ENCODE measurements around the gene HLA-C. TPM values are rescaled to one million over a fixed set of nuclear protein-coding genes. Genes with fewer than 3 reads are reported as not detected.
"Not testable (repeated sequence)": the region's sequence is repeated elsewhere in the genome, so short reads cannot be mapped to it uniquely, and the experiment has no call there.

HLA-C gene
- total RNA-seq, 1 donor from 2014 or later, result 60.7 TPM

- DNase-seq (ENCODE audit: low read depth in 2 of 2), result peak in 1 of 2 donors; percentile 70
Measured at GRCh38 chr6:31270788-31271640, 878 bp downstream of the HLA-C start.

DNA sequence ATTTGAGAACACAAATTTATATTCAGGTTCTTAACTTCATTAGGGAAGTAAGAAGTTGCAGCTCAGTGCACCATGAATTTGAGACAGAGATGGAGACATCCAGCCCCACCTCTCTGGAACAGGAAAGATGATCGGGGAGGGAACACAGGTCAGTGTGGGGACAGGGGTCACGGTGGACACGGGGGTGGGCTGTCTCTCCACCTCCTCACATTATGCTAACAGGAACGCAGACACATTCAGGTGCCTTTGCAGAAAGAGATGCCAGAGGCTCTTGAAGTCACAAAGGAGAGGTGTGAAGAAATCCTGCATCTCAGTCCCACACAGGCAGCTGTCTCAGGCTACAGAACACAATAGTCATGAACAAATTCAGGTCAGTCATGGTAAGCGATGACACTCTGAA lies 3.1 kb downstream of the HLA-C start:
- no peak for DNase-seq (ENCODE audit: low read depth in 2 of 2)

DNA sequence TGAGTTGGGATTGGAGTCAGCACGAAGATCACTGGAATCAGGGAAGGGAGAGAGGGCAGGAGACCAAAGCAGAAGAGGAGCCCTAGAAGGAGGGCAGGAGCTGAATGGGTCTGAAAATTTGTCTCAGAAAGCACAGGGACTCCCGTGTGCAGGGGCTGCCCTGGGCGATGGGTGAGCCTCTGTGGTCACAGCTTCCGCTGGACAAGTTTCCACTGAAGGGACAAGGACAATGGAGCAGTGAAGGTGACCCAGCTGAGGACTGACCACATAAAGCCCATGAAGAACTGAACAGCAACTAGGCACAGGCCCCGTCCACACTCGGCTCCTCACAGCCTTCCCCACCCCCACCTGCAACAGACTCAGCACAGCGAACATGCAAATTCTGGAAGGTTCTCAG lies 3.5 kb downstream of the HLA-C start:
- DNase-seq (ENCODE audit: low read depth in 2 of 2), result no peak

- DNase-seq (ENCODE audit: low read depth in 2 of 2), result no peak
Measured at GRCh38 chr6:31267651-31268368, 4.1 kb downstream of the HLA-C start.

GRCh38 chr6:31266567-31267360 lies 5.1 kb downstream of the HLA-C start:
- no peak for DNase-seq (ENCODE audit: low read depth in 2 of 2)

- no peak for DNase-seq (ENCODE audit: low read depth in 2 of 2)
Measured at GRCh38 chr6:31265926-31266325, 6.0 kb downstream of the HLA-C start.

- not testable (repeated sequence) for DNase-seq (ENCODE audit: low read depth in 2 of 2)
Measured at GRCh38 chr6:31263346-31263933, 8.5 kb downstream of the HLA-C start.

GRCh38 chr6:31259995-31260394 lies 11.9 kb downstream of the HLA-C start:
- not testable (repeated sequence) for DNase-seq (ENCODE audit: low read depth in 2 of 2)

DNA sequence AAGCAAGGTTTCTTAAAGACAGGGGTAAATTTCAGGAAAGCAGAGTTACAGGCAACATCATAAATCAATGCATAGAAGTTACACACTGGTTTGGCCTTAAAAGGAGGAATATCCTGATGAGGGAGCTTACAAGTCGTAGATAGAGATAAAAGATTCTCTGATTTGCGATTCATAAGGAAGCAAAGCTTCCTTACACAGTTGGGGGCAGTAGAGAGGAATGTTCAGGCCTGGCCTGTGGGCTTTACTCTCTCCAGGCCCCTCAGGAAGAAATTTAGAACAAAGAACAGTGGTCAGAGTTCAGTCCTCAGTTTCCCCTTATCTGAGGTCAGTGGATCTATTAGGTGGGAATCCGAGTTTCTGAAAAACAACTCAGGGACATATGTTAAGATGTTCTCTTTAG lies 19.3 kb downstream of the HLA-C start:
- no peak for DNase-seq (ENCODE audit: low read depth in 2 of 2)

- DNase-seq (ENCODE audit: low read depth in 2 of 2), result no peak
Measured at GRCh38 chr6:31251261-31251660, 20.6 kb downstream of the HLA-C start.

DNA sequence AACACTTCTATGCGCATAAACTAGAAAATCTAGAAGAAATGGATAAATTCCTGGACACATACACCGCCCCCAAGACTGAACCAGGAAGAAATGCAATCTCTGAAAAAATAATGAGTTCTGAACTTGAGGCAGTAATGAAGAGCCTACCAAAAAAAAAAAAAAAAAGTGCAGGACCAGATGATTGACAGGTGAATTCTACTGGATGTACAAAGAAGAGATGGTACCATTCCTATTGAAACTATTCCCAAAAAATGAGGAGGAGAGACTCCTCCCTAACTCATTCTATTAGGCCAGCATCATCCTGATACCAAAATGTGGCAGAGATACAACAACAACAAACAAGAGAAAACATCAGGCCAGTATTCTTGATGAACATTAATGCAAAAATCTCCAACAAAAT lies 22.7 kb downstream of the HLA-C start:
- no peak for DNase-seq (ENCODE audit: low read depth in 2 of 2)

- DNase-seq (ENCODE audit: low read depth in 2 of 2), result no peak
Measured at GRCh38 chr6:31247813-31248212, 24.1 kb downstream of the HLA-C start.

DNA sequence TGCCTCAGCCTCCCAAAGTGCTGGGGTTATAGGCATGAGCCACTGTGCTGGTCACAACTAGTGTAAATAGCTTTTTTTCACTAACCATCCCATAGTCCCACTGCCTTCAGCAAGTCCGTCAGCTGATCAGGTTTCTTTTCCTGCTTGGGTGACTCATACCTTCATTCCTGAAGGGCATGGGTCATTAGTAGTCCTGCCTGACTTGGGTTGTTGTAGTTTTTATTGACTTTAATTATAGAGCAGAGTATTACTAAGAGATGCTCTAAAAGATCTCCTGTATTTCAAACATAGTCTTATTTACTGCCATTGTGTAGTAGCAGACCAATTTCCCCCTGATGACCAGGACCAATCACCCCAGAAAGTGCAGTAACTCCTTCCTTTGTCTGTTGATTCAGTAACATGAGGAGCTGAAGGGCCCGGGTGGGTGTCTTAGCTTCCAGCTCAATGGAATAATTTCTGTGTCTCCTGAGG lies 25.8 kb downstream of the HLA-C start:
- peak; percentile 4 to 68 for DNase-seq (ENCODE audit: low read depth in 2 of 2)

DNA sequence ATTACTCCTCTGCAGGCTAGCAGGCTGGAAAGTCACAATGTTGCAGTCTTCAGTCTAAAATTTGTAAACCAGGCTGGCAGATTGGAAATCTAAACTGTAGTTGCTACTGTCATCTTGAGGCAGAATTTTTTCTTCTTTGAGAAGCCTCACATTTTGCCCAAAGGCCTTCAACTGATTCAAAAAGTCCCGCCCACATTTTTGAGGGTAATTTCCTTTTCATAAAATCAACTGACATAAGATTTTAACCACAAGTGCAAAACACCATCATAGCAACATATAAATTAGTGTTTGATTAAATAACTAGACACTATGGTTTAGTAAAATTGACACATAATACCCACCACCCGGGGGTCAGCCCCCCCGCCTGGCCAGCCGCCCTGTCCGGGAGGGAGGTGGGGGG lies 28.4 kb downstream of the HLA-C start:
- DNase-seq (ENCODE audit: low read depth in 2 of 2), result no peak

DNA sequence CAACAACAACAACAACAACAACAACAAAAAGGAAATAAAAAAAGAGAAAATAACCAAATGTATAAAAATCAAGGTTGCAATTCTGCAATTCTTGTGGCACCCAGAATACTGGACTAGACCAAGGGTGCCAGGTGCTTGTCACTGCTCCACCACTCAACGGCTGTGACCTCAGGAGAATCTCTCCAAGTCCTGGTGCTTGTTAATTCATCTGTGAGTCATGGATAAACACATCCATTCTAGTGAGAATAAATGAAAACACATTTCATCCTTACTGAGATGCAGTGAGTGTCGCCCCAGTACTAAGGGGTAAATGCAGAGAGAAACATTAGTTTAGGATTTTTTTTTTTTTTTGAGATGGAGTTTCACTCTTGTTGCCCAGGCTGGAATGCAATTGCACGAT lies 32.0 kb downstream of the HLA-C start:
- DNase-seq (ENCODE audit: low read depth in 2 of 2), result no peak

- DNase-seq (ENCODE audit: low read depth in 2 of 2), result peak; percentile 12 to 30
Measured at GRCh38 chr6:31234101-31234500, 37.8 kb downstream of the HLA-C start.

DNA sequence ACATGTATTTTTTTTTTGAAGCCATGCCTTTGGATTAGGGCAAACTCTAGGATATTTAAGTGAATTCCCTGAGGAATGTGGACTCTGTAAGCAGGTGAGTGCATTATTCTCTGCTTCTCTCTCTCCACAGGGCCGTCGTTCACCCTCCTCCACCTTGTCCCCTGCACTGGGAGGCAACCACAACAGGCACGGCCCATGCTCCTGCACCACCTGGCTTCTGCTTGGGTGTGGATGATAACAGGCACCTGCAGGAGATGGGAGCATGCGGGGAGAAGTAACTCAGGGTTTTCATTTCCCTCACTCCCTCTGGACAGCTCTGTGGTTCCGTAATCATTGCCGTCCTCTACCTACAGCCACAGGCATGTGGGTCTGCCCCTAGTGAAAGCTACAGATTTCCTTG lies 43.4 kb downstream of the HLA-C start:
- DNase-seq (ENCODE audit: low read depth in 2 of 2), result no peak

GRCh38 chr6:31227143-31227542 lies 44.7 kb downstream of the HLA-C start:
- no peak for DNase-seq (ENCODE audit: low read depth in 2 of 2)

GRCh38 chr6:31225735-31226134 lies 46.2 kb downstream of the HLA-C start:
- DNase-seq (ENCODE audit: low read depth in 2 of 2), result no peak

DNA sequence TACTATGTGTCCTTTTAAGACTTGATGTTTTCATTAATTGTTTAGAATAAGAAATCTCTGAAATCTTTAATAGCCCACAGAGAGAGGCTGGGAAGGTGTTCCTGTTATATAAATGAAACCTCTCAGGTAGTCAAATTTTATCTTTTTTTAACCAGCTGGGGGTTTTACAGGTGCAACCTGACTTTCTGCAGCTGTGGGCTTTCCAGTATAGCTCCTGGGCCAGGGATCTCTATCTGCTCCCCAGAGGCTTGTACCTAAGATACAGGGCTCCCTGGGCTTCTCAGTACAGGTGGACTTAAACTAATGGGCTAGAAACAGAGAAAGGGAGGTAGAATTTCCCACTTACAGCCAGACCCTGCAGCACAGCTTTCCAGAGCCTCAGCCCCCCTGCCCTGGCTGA lies 49.4 kb downstream of the HLA-C start:
- no peak for DNase-seq (ENCODE audit: low read depth in 2 of 2)
